ENCODE results near the gene PTPN7.

DNA sequence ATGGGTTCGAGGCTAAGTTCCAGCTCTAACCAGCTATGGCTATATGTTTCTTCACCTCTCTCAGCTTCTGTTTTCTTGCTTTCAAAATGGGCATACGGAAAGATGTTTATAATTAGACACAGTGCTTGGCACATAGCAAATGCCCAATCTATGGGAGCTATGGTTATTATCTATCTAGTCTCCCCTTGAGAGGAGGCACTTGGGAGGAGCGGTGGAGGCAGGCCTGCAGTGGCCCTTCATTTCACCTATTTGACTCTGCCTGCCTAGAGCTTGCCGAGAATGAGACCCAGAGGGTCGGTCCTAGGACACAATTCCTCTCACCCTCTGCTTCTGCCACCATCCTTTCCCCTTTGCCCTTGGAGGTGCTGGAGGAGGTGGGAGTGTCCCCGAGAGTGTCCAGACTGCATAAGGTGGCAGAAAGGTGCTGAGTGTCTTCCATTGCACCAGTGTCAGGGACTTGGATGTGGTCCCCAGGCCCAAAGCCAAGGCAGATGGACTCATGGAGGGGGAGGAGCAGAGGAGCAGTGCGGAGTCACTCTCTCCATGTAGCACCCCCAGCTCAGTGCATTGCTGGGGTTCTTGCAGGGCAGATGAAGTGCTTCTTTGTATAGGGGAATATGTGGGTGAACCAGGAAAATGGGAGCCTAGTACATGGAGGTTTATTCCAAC lies 42.2 kb upstream of the PTPN7 start:
- no peak for TF ChIP-seq CTCF (conservative IDR thresholded peaks at IDR 0.05; ENCODE audit: low read length)
- TF ChIP-seq EZH2phosphoT487 (IDR thresholded peaks at IDR 0.05; ENCODE audit: borderline replicate concordance, low read depth, low read length), result no peak

Data from OCI-LY7 (cell line).